Esophagus (tissue), 2 donors: ENCODE results near the gene FAM219B. TPM values are rescaled to one million over a fixed set of nuclear protein-coding genes. Genes with fewer than 3 reads are reported as not detected.
"Not testable (repeated sequence)": the region's sequence is repeated elsewhere in the genome, so short reads cannot be mapped to it uniquely, and the experiment has no call there.

ENCODE experiments used
- H3K27ac ChIP-seq, 2 donors: one replicate each; pipeline ENCODE4 v1.5.1; 2013; ENCODE audit warnings: low read depth in 2 of 2, mild to moderate bottlenecking in 2 of 2, inconsistent platforms in 1 of 2, low read length in 1 of 2, moderate library complexity in 1 of 2
- H3K27me3 ChIP-seq, 2 donors: one replicate each; pipeline ENCODE4 v1.6.1; 2013; ENCODE audit warnings: low read length in 2 of 2, control low read depth in 1 of 2, mild to moderate bottlenecking in 1 of 2; ENCODE audit not compliant: insufficient read depth in 2 of 2, control insufficient read depth in 1 of 2
- H3K36me3 ChIP-seq, 2 donors: one replicate each; pipeline ENCODE4 v1.6.1; 2013; ENCODE audit warnings: low read length in 1 of 2; ENCODE audit not compliant: control insufficient read depth in 2 of 2, insufficient read depth in 2 of 2
- H3K4me1 ChIP-seq, 2 donors: one replicate each; pipeline ENCODE4 v1.6.1; 2013; ENCODE audit warnings: low read length in 1 of 2; ENCODE audit not compliant: control insufficient read depth in 2 of 2, insufficient read depth in 2 of 2
- H3K4me3 ChIP-seq, 2 donors: one replicate each; pipeline ENCODE4 v1.5.1; 2013; ENCODE audit warnings: low read length in 2 of 2, mild to moderate bottlenecking in 2 of 2, low read depth in 1 of 2, moderate library complexity in 1 of 2
- H3K9me3 ChIP-seq, 2 donors: one replicate each; pipeline ENCODE4 v1.6.1; 2013; ENCODE audit warnings: mild to moderate bottlenecking in 2 of 2, low read depth in 1 of 2, low read length in 1 of 2, moderate library complexity in 1 of 2; ENCODE audit not compliant: control insufficient read depth in 2 of 2, insufficient read depth in 1 of 2
- WGBS, 2 donors: extraction: QIAGEN DNeasy Blood & Tissue Kit; methylation state at CpG; one replicate each; pipeline ENCODE4 v1.1.7; 2013; 5-methylcytosine and 5-hydroxymethylcytosine counted together
- polyA plus RNA-seq, 2 donors: library from polyadenylated mRNA; stranded (reverse); fragments of 200-250 nt; gene quantifications; one replicate each; pipeline ENCODE4 v1.2.3, GENCODE V29; 2013
- donor health status: healthy with polysubstance abuse.
- donor health status: Bipolar disorder and iron deficiency.

FAM219B gene
- polyA plus RNA-seq, 2 donors = 46.4 to 53.0 TPM

- not testable (repeated sequence) for H3K27ac ChIP-seq, H3K4me1 ChIP-seq, H3K36me3 ChIP-seq, H3K9me3 ChIP-seq, H3K27me3 ChIP-seq, H3K4me3 ChIP-seq
- 86 to 92% methylated on average over 3 of the region's 3 CpGs for WGBS, 2 donors
Measured at GRCh38 chr15:74935193-74935592, 28.5 kb upstream of the FAM219B start.

GRCh38 chr15:74933573-74933972 is 26.9 kb upstream of the FAM219B start:
- no peaks in the 10 kb centered on the region for H3K27me3 ChIP-seq
- WGBS, 2 donors = 51 to 71% methylated on average over 2 of the region's 2 CpGs
- H3K4me3 ChIP-seq = no peak overlapping the region
- H3K27ac ChIP-seq = no peak overlapping the region
- peaks cover 0 to 5% of the 10 kb centered on the region in 2 donors for H3K36me3 ChIP-seq
- no peaks in the 10 kb centered on the region for H3K4me1 ChIP-seq
- H3K9me3 ChIP-seq = no peaks in the 10 kb centered on the region

- Histone ChIP-seq H3K4me1 (no peaks in the 10 kb centered on the region), H3K27me3 (no peaks in the 10 kb centered on the region), H3K4me3 (no peak overlapping the region), H3K36me3 (peaks cover 0 to 6% of the 10 kb centered on the region in 2 donors), H3K9me3 (no peaks in the 10 kb centered on the region), H3K27ac (no peak overlapping the region)
- WGBS, 2 donors = 96 to 98% methylated on average over 5 of the region's 5 CpGs
Measured at GRCh38 chr15:74928771-74929198, 22.1 kb upstream of the FAM219B start.

DNA sequence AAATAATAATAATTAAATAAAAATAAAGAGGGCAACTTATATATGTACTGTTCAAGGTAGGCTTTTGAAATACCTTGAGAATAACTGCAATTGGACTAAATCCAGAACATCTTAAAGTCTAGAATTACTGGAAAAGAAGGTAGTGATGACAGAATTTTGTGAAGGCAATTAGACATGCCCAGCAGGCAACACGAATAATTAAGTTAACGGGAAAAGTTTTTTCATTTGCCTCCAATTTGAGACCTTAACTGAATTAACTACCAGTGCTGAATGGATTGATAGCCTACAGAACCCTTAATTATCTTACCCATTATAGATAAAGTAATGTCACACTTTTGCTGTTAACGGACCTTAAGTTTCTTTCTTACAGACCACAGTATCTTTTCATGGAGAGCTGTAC is 17.9 kb upstream of the FAM219B start:
- Histone ChIP-seq H3K36me3 (peaks cover 3 to 19% of the 10 kb centered on the region in 2 donors), H3K4me3 (no peak overlapping the region), H3K4me1 (no peaks in the 10 kb centered on the region), H3K27ac (no peak overlapping the region), H3K27me3 (no peaks in the 10 kb centered on the region), H3K9me3 (no peaks in the 10 kb centered on the region)
- WGBS, 2 donors = 92 to 94% methylated on average over 3 of the region's 3 CpGs

DNA sequence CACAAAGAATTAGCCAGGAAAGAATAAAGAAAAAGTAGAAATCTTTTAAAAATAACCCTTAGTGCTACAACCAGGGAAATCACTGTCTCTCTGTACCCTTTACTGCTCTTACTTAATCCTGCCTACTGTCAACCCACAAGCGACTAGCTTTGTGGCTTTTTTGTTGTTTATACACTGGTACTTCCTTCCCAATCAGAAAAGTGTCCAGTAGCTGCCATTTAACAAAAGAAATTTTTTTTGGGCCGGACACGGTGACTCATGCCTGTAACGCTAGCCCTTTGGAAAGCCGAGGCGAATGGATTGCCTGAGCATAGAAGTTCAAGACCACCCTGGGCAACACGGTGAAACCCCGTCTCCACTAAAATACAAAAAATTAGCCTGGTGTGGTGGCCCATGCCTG is 13.8 kb upstream of the FAM219B start:
- no peak overlapping the region for H3K4me3 ChIP-seq

DNA sequence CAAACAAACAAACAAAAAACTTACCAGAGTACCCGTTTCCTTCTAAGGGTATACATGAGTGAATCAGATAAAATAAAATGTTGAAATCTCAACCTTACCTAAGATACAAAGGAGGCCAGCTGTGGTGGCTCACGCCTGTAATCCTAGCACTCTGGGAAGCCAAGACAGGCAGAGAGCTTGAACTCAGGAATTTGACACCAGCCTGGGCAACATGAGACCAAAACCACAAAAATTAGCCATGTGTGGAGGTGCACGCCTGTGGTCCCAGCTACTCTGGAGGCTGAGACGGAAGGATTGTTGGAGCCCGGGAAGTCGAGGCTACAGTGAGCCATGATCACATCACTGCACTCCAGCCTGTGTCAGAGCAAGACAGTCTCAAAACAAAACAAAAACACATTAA is 11.0 kb upstream of the FAM219B start:
- H3K27ac ChIP-seq = no peak overlapping the region
- H3K36me3 ChIP-seq = peaks cover 13 to 19% of the 10 kb centered on the region in 2 donors
- H3K4me1 ChIP-seq = no peaks in the 10 kb centered on the region
- no peaks in the 10 kb centered on the region for H3K27me3 ChIP-seq
- H3K9me3 ChIP-seq = no peaks in the 10 kb centered on the region
- 91 to 93% methylated on average over 6 of the region's 6 CpGs for WGBS, 2 donors
- H3K4me3 ChIP-seq = no peak overlapping the region

More for the DNA sequence above, 13.8 kb upstream of the FAM219B start:
- Histone ChIP-seq H3K27ac (no peak overlapping the region), H3K27me3 (no peaks in the 10 kb centered on the region), H3K4me1 (no peaks in the 10 kb centered on the region), H3K9me3 (no peaks in the 10 kb centered on the region), H3K36me3 (peaks cover 13 to 18% of the 10 kb centered on the region in 2 donors)
- WGBS, 2 donors = 81 to 84% methylated on average over 8 of the region's 8 CpGs

GRCh38 chr15:74913799-74914198 is 7.1 kb upstream of the FAM219B start:
- H3K9me3 ChIP-seq = not testable (repeated sequence)

DNA sequence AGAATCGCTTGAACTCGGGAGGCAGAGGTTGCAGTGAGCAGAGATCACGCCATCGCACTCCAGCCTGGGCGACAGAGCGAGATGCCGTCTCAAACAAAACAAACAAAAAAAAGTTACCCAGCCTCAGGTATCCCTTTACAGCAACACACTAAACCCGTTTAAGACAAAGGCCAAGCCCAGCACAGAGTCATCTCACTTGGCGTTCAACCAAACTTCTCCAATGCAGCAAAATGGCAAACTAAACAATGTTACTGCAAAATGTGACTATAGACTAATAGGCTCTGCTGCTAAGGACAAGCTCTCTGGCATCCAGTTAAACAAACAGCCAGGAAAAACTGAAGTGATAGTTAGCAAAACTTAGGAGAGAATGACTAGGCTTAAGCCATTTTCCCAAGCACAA is 6.4 kb upstream of the FAM219B start:
- Histone ChIP-seq H3K27ac (no peak overlapping the region), H3K36me3 (peaks cover 1 to 9% of the 10 kb centered on the region in 2 donors), H3K4me1 (no peaks in the 10 kb centered on the region), H3K27me3 (no peaks in the 10 kb centered on the region), H3K9me3 (no peaks in the 10 kb centered on the region), H3K4me3 (no peak overlapping the region)
- 78 to 86% methylated on average over 9 of the region's 9 CpGs for WGBS, 2 donors

More at GRCh38 chr15:74913799-74914198, 7.1 kb upstream of the FAM219B start:
- H3K4me1 ChIP-seq, H3K27me3 ChIP-seq, H3K36me3 ChIP-seq, H3K4me3 ChIP-seq, H3K27ac ChIP-seq: not testable (repeated sequence)
- WGBS, 2 donors = 95 to 96% methylated on average over 8 of the region's 8 CpGs

DNA sequence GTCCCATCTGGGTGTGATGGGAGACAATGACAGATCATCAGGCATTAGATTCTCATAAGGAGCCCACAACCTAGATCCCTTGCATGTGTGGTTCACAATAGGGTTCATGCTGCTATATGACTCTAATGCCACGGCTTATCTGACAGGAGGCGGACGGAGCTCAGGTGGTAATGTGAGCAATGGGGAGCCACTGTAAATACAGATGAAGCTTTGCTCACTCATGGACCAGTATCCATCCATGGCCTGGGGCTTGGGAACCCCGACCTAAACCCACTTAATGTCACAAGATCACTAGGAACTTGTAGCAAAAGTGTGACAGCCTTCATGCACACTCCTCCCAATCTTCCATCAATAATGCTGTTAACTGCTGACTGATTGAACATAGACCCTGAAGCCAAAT is 2.0 kb upstream of the FAM219B start:
- WGBS, 2 donors = 92 to 98% methylated on average over 4 of the region's 4 CpGs
- Histone ChIP-seq H3K36me3 (peaks cover 0 to 9% of the 10 kb centered on the region in 2 donors), H3K27ac (no peak overlapping the region), H3K27me3 (no peaks in the 10 kb centered on the region), H3K4me3 (no peak overlapping the region), H3K4me1 (peaks cover 4 to 10% of the 10 kb centered on the region in 2 donors), H3K9me3 (no peaks in the 10 kb centered on the region)

DNA sequence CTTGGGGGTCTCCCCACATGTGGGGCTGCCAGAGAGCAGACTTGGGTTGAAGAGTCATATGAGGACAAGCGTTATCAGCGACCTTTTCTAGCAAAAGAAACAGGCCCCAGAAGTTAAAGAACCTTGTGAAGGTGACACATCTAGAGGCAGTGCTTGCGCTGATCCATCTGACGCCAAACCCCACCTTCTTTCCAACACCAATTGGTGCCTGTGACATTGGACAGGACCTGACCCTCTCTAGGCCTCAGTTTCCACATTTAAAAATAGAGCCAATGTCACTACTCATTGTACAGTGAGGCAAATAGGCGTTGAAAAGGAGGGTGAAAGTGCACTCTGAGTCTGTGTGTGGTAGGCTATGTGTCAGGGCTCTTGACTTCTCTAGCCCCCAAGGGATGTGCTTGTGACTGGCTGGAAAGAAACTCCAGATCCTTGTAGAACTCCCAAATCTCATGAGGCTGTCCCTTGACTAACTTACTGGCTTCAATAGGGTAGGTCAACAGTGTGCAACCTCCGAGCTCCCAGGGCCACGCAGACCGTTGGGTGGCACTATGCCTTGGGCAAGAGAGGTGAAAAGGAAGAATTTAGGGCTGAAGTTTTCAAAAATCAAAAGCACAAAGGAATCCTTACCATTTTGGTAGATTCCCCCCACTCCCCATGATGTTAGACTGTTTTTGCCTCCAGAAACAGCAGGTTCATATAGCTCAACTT is 666 bp upstream of the FAM219B start:
- peaks cover 0 to 16% of the 10 kb centered on the region in 2 donors for H3K36me3 ChIP-seq
- H3K27me3 ChIP-seq = no peaks in the 10 kb centered on the region
- H3K27ac ChIP-seq = peak overlapping the region; percentile 92 to 93
- peaks cover 4 to 15% of the 10 kb centered on the region in 2 donors for H3K4me1 ChIP-seq
- H3K4me3 ChIP-seq = peak overlapping the region; percentile 82 to 83
- WGBS, 2 donors = 42 to 45% methylated on average over 8 of the region's 8 CpGs
- no peaks in the 10 kb centered on the region for H3K9me3 ChIP-seq
